Ramos (cell line): ENCODE measurements around the gene CCAR1.
"Not testable (repeated sequence)": the region's sequence is repeated elsewhere in the genome, so short reads cannot be mapped to it uniquely, and the experiment has no call there.

Experiments used
- in situ Hi-C: fragments of 300-500 bp; cut with MboI; formaldehyde crosslinking; loops from one replicate; pipeline ENCODE4 v1.14.3; 2022; ENCODE audit warnings: low sequenced_read_pairs; ENCODE audit not compliant: unreplicated experiment

Gene CCAR1

DNA sequence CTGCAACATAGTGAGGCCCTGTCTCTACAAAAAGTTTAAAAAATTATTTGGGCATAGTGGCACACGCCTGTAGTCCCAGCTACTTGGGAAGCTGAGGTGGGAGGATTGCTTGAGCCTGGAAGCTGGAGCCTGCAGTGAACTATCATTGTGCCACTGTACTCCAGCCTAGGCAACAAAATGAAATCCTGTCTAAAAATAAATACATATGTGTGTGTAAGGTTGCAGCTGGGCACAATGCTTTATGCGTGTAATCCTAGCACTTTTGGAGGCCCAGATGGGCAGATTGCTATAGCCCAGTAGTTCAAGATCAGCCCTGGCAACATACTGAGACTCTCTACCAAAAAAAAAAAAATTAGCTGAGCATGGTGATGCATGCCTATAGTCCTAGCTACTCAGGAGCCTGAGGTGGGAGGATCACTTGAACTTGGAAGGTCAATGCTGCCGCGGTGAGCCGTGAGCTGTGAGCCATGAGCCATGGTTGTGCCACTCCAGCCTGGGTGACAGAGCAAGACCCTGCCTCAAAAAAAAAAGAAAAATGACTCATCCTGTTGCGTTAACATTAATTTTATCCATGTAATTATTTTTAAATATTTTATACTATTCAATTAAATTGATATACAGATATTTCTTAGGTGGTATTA is 38.3 kb downstream of the CCAR1 start:
- in situ Hi-C loops: no loop called here

GRCh38 chr10:68759967-68760366 is 38.9 kb downstream of the CCAR1 start:
- in situ Hi-C loops: loop anchor here (10.0 kb wide), 1 partner anchor 205 kb away; no protein-coding TSS in a partner anchor

- in situ Hi-C loops: loop anchor here (10.0 kb wide), 1 partner anchor 197 kb away; no protein-coding TSS in a partner anchor
These were observed 46.4 kb downstream of the CCAR1 start for GRCh38 chr10:68767407-68767806.

GRCh38 chr10:68781613-68782574 is 60.9 kb downstream of the CCAR1 start:
- in situ Hi-C loops: no loop called here

GRCh38 chr10:68784476-68784875 is 63.4 kb downstream of the CCAR1 start:
- in situ Hi-C loops: no loop called here

DNA sequence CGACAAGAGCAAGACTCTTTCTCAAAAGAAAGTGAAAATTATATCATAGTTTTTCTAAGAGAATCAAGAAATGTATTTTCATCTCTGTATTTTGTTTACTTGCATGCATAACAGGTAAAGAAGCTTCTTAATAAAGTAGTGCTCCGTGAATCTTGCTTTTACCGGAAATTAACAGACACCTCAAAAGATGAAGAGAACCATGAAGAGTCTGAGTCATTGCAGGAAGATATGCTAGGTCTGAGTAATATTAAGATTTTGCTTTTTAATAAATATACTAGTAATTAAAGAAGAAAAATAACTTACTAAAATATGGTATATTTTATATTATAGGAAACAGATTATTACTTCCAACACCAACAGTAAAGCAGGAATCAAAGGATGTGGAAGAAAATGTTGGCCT is 66.8 kb downstream of the CCAR1 start:
- in situ Hi-C loops: no loop called here

GRCh38 chr10:68790476-68790875 is 69.4 kb downstream of the CCAR1 start:
- in situ Hi-C loops: no loop called here

DNA sequence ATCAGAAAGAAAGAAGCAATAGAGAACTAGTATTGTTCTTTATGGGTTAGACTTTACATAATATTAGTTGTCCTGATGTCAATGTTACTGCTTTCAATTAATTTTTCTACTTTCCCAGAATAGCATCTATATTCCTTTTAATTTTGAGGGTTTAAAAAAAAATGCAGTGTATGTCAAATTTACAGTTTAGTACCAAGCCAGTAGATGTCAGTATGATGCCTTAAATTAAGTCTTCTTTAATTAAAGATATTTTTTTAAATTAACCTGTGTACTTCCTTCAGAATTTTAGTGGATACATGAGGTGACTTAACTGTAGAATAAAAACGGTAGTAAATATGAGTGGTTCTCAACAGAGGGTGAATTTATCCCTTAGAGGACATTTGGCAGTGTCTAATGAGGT is 71.1 kb downstream of the CCAR1 start:
- in situ Hi-C loops: no loop called here

GRCh38 chr10:68795886-68796532 is 75.0 kb downstream of the CCAR1 start:
- in situ Hi-C loops: no loop called here

- in situ Hi-C loops: no loop called here
These were observed 75.6 kb downstream of the CCAR1 start for GRCh38 chr10:68796605-68797004.

DNA sequence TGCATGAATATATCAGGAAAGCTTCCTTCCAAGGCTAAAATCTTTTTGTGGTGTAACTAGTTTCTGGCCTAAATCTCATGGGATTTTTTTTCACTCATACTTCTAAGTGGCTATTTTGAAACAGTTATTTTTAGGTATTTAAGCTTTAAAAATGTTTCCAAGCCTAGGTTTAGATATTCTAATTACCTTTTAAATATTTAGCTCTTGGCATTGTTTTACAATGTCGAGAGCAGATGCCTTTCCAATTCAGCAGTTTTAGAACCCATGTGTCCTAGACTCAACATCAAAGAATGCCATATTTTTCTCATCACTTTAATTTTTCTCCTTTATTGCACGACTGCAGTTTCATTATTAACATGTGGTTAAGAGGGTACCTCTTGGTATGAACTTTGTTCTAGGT is 79.2 kb downstream of the CCAR1 start:
- in situ Hi-C loops: no loop called here

DNA sequence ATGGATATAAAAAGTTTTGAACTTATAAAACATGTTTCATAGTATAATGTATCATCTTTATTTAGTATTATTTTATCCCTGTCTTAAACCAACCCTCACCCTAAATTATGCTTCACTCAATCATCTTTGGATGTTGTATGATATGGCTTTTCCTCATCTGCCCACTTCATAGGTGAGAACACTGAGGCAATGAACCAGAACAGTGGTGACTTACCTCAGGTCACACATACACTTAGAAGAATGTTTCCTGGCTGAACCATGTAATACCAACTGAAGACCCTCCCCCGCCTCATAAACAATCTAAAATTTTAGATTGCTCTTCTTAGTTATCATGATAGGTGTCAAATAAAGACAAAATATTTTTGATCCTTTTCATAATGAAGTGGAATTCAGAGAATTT is 83.7 kb downstream of the CCAR1 start:
- in situ Hi-C loops: no loop called here

DNA sequence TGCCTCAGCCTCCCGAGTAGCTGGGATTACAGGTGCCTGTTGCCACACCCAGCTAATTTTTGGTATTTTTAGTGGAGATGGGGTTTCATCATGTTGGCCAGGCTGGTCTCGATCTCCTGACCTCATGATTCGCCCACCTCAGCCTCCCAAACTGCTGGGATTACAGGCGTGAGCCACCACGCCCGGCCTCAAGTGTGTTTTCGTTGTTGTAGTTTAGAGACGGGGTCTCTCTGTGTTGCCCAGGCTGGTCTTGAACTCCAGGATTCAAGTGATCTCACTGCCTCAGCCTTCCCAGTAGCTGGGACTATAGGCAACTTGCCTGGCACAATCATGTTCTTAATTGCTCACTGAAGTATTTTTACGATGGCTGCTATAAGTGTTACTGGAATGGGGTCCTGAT is 89.8 kb downstream of the CCAR1 start:
- in situ Hi-C loops: not testable (repeated sequence)

DNA sequence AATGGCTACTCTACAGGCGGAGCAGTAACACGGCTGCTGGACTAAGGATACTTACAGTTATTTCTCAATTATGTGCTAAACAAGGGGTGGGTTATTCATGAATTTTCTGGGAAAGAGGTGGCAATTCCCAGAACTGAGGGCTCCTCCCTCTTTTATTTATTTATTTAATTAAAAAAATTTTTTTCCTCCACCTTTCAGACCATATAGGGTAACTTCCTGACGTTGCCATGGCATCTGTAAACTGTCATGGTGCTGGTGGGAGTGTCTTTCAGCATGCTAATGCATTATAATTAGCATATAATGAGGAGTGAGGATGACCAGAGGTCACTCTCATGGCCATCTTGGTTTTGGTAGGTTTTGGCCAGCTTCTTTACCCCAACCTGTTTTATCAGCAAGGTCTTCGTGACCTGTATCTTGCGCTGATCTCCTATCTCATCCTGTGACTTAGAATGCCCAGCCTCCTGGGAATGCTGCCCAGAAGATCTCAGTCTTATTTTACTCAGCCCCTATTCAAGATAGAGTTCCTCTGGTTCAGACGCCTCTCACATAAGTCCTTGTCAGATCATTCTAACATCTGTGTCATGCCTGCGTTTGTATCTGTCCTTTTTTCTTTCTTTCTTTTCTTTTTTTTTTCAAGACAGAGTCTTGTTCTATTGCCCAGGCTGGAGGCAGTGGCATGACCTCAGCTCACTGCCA is 90.4 kb downstream of the CCAR1 start:
- in situ Hi-C loops: no loop called here

GRCh38 chr10:68812420-68812819 is 91.4 kb downstream of the CCAR1 start:
- in situ Hi-C loops: no loop called here

DNA sequence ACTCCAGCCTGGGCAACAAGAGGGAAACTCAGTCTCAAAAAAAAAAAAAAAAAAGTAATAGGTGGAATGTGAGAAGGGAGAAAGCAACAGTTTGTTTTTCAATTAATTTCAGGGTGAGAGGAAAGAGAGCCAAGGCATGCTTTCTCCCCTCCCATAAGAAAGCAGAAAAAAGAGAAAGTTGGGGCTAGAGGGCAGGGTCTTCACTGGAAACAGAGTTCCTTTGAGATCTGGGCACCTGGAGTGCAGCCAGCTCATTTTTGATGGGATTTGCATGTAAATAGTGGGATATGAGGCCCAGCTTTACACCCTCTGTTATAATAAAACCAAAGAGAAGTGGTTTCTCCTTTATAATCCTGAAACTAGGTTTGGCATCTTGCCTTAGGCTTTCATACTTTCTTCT is 92.5 kb downstream of the CCAR1 start:
- in situ Hi-C loops: no loop called here

- in situ Hi-C loops: no loop called here
These were observed 95.9 kb downstream of the CCAR1 start for GRCh38 chr10:68816796-68817412.

- in situ Hi-C loops: not testable (repeated sequence)
These were observed 99.3 kb downstream of the CCAR1 start for GRCh38 chr10:68820359-68820758.

- in situ Hi-C loops: not testable (repeated sequence)
These were observed 101.6 kb downstream of the CCAR1 start for GRCh38 chr10:68822626-68823025.
